SK-N-SH treated with all-trans-retinoic acid at 6 μM for 48 hours (cell line): ENCODE data around the gene ATP13A2.

ENCODE experiments used
- ATAC-seq: fragments of 200-7000 bp; cut with Tn5 transposase; 3 replicates; pipeline ENCODE4 v1.9.1; 2020; ENCODE audit warnings: mild to moderate bottlenecking, moderate library complexity
- ARNTL ChIP-seq: fragments of 450-650 bp; formaldehyde crosslinking; IDR thresholded peaks from 2 replicates; pipeline ENCODE4 v1.5.0; 2020; ENCODE audit warnings: low read depth, mild to moderate bottlenecking, moderate library complexity, borderline replicate concordance
- BACH2 ChIP-seq: fragments of 250-450 bp; sonication (Bioruptor Pico); IDR thresholded peaks from 2 replicates; pipeline ENCODE4 v1.9.0; 2021; ENCODE audit warnings: mild to moderate bottlenecking, borderline replicate concordance
- CREB5 ChIP-seq: fragments of 250-450 bp; sonication (Bioruptor Pico); IDR thresholded peaks from 2 replicates; pipeline ENCODE4 v1.5.1; 2020; ENCODE audit warnings: low read depth, mild to moderate bottlenecking, moderate library complexity
- CSDC2 ChIP-seq: fragments of 250-450 bp; sonication (Bioruptor Pico); IDR thresholded peaks from 2 replicates; pipeline ENCODE4 v1.5.0; 2020; ENCODE audit warnings: mild to moderate bottlenecking, moderate library complexity
- CSRNP3 ChIP-seq: fragments of 250-450 bp; sonication (Bioruptor Pico); IDR thresholded peaks from 2 replicates; pipeline ENCODE4 v1.5.1; 2021; ENCODE audit warnings: mild to moderate bottlenecking, moderate library complexity
- GLIS3 ChIP-seq: fragments of 250-450 bp; sonication (Bioruptor Pico); IDR thresholded peaks from 2 replicates; pipeline ENCODE4 v1.5.0; 2020; ENCODE audit warnings: mild to moderate bottlenecking, moderate library complexity
- ISL1 ChIP-seq: fragments of 250-450 bp; sonication (Bioruptor Pico); IDR thresholded peaks from 2 replicates; pipeline ENCODE4 v2.1.2; 2022; ENCODE audit warnings: mild to moderate bottlenecking, moderate library complexity
- OSR1 ChIP-seq: fragments of 250-450 bp; sonication (Bioruptor Pico); IDR thresholded peaks from 2 replicates; pipeline ENCODE4 v1.8.0; 2022; ENCODE audit warnings: moderate library complexity, mild to moderate bottlenecking, inconsistent platforms
- PATZ1 ChIP-seq: fragments of 250-450 bp; sonication (Bioruptor Pico); IDR thresholded peaks from 2 replicates; pipeline ENCODE4 v1.8.0; 2020; ENCODE audit warnings: mild to moderate bottlenecking, moderate library complexity, borderline replicate concordance
- POU6F1 ChIP-seq: fragments of 250-450 bp; sonication (Bioruptor Pico); IDR thresholded peaks from 2 replicates; pipeline ENCODE4 v1.8.0; 2021; ENCODE audit warnings: low read depth, mild to moderate bottlenecking, moderate library complexity, borderline replicate concordance
- PPARA ChIP-seq: fragments of 250-450 bp; sonication (Bioruptor Pico); IDR thresholded peaks from 2 replicates; pipeline ENCODE4 v1.5.0; 2020; ENCODE audit warnings: mild to moderate bottlenecking, borderline replicate concordance
- SNAI2 ChIP-seq: fragments of 250-450 bp; sonication (Bioruptor Pico); IDR thresholded peaks from 2 replicates; pipeline ENCODE4 v1.5.0; 2020; ENCODE audit warnings: mild to moderate bottlenecking, moderate library complexity
- TCF4 ChIP-seq: fragments of 250-450 bp; sonication (Bioruptor Pico); IDR thresholded peaks from 2 replicates; pipeline ENCODE4 v1.8.0; 2021; ENCODE audit warnings: mild to moderate bottlenecking, moderate library complexity, borderline replicate concordance
- TOX ChIP-seq: fragments of 250-450 bp; sonication (Bioruptor Pico); IDR thresholded peaks from 2 replicates; pipeline ENCODE4 v1.8.0; 2021; ENCODE audit warnings: mild to moderate bottlenecking, moderate library complexity, borderline replicate concordance
- TSHZ2 ChIP-seq: fragments of 250-450 bp; sonication (Bioruptor Pico); IDR thresholded peaks from 2 replicates; pipeline ENCODE4 v1.5.0; 2020; ENCODE audit warnings: mild to moderate bottlenecking, moderate library complexity
- ZC3H10 ChIP-seq: fragments of 250-450 bp; sonication (Bioruptor Pico); IDR thresholded peaks from 2 replicates; pipeline ENCODE4 v1.5.1; 2021; ENCODE audit warnings: mild to moderate bottlenecking, moderate library complexity
- ZFP3 ChIP-seq: fragments of 250-450 bp; sonication (Bioruptor Pico); IDR thresholded peaks from 2 replicates; pipeline ENCODE4 v1.5.0; 2020; ENCODE audit warnings: mild to moderate bottlenecking, moderate library complexity
- ZFP30 ChIP-seq: fragments of 450-650 bp; formaldehyde crosslinking; IDR thresholded peaks from 2 replicates; pipeline ENCODE4 v1.5.0; 2022; ENCODE audit warnings: mild to moderate bottlenecking, moderate library complexity
- ZNF565 ChIP-seq: fragments of 450-650 bp; formaldehyde crosslinking; conservative IDR thresholded peaks from 2 replicates; pipeline ENCODE4 v1.5.0; 2020; ENCODE audit warnings: low read depth, mild to moderate bottlenecking, moderate library complexity
- ZNF70 ChIP-seq: fragments of 450-650 bp; formaldehyde crosslinking; IDR thresholded peaks from 2 replicates; pipeline ENCODE4 v1.5.0; 2020; ENCODE audit warnings: mild to moderate bottlenecking, moderate library complexity
- ZNF8 ChIP-seq: fragments of 450-650 bp; formaldehyde crosslinking; IDR thresholded peaks from 2 replicates; pipeline ENCODE4 v1.5.0; 2020; ENCODE audit warnings: mild to moderate bottlenecking, moderate library complexity

The ATP13A2 gene

GRCh38 chr1:17002524-17002902, 9.2 kb downstream of the ATP13A2 start:
- no peak for TF ChIP-seq SNAI2 (CRISPR knock-in tag)
- TF ChIP-seq OSR1 (CRISPR knock-in tag): no peak
- no peak for TF ChIP-seq POU6F1
- TF ChIP-seq ZNF8: no peak
- no peak for TF ChIP-seq ISL1 (CRISPR knock-in tag)
- TF ChIP-seq CSDC2 (CRISPR knock-in tag): no peak
- no peak for TF ChIP-seq CSRNP3 (CRISPR knock-in tag)
- no peak for TF ChIP-seq TSHZ2 (CRISPR knock-in tag)
- TF ChIP-seq ZC3H10 (CRISPR knock-in tag): no peak
- TF ChIP-seq TCF4 (CRISPR knock-in tag): no peak
- no peak for TF ChIP-seq PPARA (CRISPR knock-in tag)
- no peak for TF ChIP-seq GLIS3 (CRISPR knock-in tag)
- TF ChIP-seq ZNF70 (CRISPR knock-in tag): no peak
- no peak for TF ChIP-seq ZFP3 (CRISPR knock-in tag)
- TF ChIP-seq ZNF565 (CRISPR knock-in tag): no peak
- TF ChIP-seq PATZ1 (CRISPR knock-in tag): no peak
- ATAC-seq: no peak

GRCh38 chr1:17001760-17002523, 9.8 kb downstream of the ATP13A2 start:
- TF ChIP-seq TOX (CRISPR knock-in tag) (no peak), SNAI2 (CRISPR knock-in tag) (no peak), POU6F1 (no peak), OSR1 (CRISPR knock-in tag) (no peak), ZFP3 (CRISPR knock-in tag) (no peak), ISL1 (CRISPR knock-in tag) (no peak), BACH2 (CRISPR knock-in tag) (no peak)
- no peak for ATAC-seq

GRCh38 chr1:16999863-17000262, 11.9 kb downstream of the ATP13A2 start:
- no peak for ATAC-seq

More at GRCh38 chr1:16999863-17000262, 11.9 kb downstream of the ATP13A2 start:
- TF ChIP-seq CREB5 (no peak), ZFP3 (CRISPR knock-in tag) (no peak), OSR1 (CRISPR knock-in tag) (no peak), ZFP30 (CRISPR knock-in tag) (no peak), ARNTL (no peak), PATZ1 (CRISPR knock-in tag) (no peak), ZNF70 (CRISPR knock-in tag) (no peak), GLIS3 (CRISPR knock-in tag) (no peak), SNAI2 (CRISPR knock-in tag) (no peak)
- TF ChIP-seq, all 23 proteins: peak for 0
